HL-60 (cell line): ENCODE measurements around the gene MOCOS.
"Not testable (repeated sequence)": the region's sequence is repeated elsewhere in the genome, so short reads cannot be mapped to it uniquely, and the experiment has no call there.

ENCODE experiments used
- DNase-seq, 2 experiments: peaks; one replicate each; pipeline ENCODE4 v3.0.0-alpha.2; 2010 to 2020; ENCODE audit warnings: low read depth in 1 of 2, low spot score in 1 of 2
- H3K27ac ChIP-seq: fragments of 250-450 bp; sonication (Bioruptor Pico); replicated peaks from 2 replicates; pipeline ENCODE4 v1.5.1; 2020; ENCODE audit warnings: mild to moderate bottlenecking, moderate library complexity
- H3K27me3 ChIP-seq: fragments of 250-450 bp; sonication (Bioruptor Pico); 2 replicates; pipeline ENCODE4 v1.5.1; 2021; ENCODE audit warnings: mild to moderate bottlenecking, moderate library complexity; ENCODE audit not compliant: insufficient read depth, poor library complexity, severe bottlenecking
- H3K4me3 ChIP-seq: replicated peaks from 2 replicates; pipeline ENCODE4 v1.5.1; 2011; ENCODE audit warnings: mild to moderate bottlenecking, control low read depth, low read length; ENCODE audit not compliant: insufficient read depth
- CTCF ChIP-seq: IDR thresholded peaks from one replicate; pipeline ENCODE4 v1.5.1; 2011; ENCODE audit warnings: low read length, control low read depth, inconsistent platforms; ENCODE audit not compliant: insufficient read depth
- GABPA ChIP-seq: IDR thresholded peaks from 2 replicates; pipeline ENCODE4 v1.6.1; 2012; ENCODE audit warnings: low read depth
- POLR2AphosphoS5 ChIP-seq: IDR thresholded peaks from 2 replicates; pipeline ENCODE4 v1.6.1; 2012; ENCODE audit warnings: low read depth
- SPI1 ChIP-seq: IDR thresholded peaks from 2 replicates; pipeline ENCODE4 v1.6.1; 2012; ENCODE audit warnings: low read depth, mild to moderate bottlenecking, borderline replicate concordance
- TF ChIP-seq, protein P1 (sequence below): IDR thresholded peaks from 2 replicates; pipeline ENCODE4 v1.6.1; 2012; ENCODE audit warnings: low read depth; ENCODE audit not compliant: insufficient replicate concordance

The MOCOS gene

DNA sequence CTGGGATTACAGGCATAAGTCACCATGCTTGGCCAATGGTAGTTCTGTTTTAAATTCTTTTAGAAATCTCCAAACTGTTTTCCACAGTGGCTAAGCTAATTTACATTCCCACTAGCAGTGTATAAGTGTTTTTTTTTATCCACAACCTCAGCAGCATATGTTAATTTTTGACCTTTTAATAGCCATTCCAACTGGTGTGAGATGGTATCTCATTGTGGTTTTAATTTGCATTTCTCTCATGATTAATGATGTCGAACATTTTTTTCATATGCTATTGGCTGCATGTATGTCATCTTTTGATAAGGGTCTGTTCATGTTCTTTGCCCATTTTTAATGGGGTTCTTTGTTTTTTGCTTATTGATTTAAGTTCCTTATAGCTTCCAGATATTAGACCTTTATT lies 20.0 kb downstream of the MOCOS start:
- no peak for TF ChIP-seq CTCF
- no peak for TF ChIP-seq POLR2AphosphoS5
- TF ChIP-seq, protein P1, sequence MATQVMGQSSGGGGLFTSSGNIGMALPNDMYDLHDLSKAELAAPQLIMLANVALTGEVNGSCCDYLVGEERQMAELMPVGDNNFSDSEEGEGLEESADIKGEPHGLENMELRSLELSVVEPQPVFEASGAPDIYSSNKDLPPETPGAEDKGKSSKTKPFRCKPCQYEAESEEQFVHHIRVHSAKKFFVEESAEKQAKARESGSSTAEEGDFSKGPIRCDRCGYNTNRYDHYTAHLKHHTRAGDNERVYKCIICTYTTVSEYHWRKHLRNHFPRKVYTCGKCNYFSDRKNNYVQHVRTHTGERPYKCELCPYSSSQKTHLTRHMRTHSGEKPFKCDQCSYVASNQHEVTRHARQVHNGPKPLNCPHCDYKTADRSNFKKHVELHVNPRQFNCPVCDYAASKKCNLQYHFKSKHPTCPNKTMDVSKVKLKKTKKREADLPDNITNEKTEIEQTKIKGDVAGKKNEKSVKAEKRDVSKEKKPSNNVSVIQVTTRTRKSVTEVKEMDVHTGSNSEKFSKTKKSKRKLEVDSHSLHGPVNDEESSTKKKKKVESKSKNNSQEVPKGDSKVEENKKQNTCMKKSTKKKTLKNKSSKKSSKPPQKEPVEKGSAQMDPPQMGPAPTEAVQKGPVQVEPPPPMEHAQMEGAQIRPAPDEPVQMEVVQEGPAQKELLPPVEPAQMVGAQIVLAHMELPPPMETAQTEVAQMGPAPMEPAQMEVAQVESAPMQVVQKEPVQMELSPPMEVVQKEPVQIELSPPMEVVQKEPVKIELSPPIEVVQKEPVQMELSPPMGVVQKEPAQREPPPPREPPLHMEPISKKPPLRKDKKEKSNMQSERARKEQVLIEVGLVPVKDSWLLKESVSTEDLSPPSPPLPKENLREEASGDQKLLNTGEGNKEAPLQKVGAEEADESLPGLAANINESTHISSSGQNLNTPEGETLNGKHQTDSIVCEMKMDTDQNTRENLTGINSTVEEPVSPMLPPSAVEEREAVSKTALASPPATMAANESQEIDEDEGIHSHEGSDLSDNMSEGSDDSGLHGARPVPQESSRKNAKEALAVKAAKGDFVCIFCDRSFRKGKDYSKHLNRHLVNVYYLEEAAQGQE = no peak
- no peak for TF ChIP-seq SPI1
- no peak for TF ChIP-seq GABPA
- no peak overlapping the region for H3K27ac ChIP-seq
- H3K4me3 ChIP-seq = no peak overlapping the region
- no peaks in the 10 kb centered on the region for H3K27me3 ChIP-seq
- no peak for DNase-seq

GRCh38 chr18:36207969-36208368 lies 20.7 kb downstream of the MOCOS start:
- not testable (repeated sequence) for H3K27me3 ChIP-seq, H3K4me3 ChIP-seq, H3K27ac ChIP-seq, DNase-seq

GRCh38 chr18:36211612-36212065 lies 24.3 kb downstream of the MOCOS start:
- DNase-seq = no peak
- Histone ChIP-seq H3K27ac (no peak overlapping the region), H3K4me3 (no peak overlapping the region), H3K27me3 (no peaks in the 10 kb centered on the region)
- TF ChIP-seq CTCF (no peak), SPI1 (no peak), POLR2AphosphoS5 (no peak), GABPA (no peak)
- TF ChIP-seq, protein P1 = no peak

- no peak for DNase-seq
- H3K4me3 ChIP-seq = no peak overlapping the region
- TF ChIP-seq POLR2AphosphoS5 = no peak
- TF ChIP-seq GABPA = no peak
- H3K27me3 ChIP-seq = no peaks in the 10 kb centered on the region
- no peak overlapping the region for H3K27ac ChIP-seq
These were observed 25.2 kb downstream of the MOCOS start for GRCh38 chr18:36212301-36213171.
